Prostate gland (tissue), 2 donors: ENCODE results near the gene CHSY1. TPM values are rescaled to one million over a fixed set of nuclear protein-coding genes. Genes with fewer than 3 reads are reported as not detected.

Experiments
- DNase-seq: peaks from one replicate; pipeline ENCODE4 v3.0.0-alpha.2; 2019; ENCODE audit warnings: low spot score
- H3K27ac ChIP-seq, 2 donors: fragments of 200-600 bp; sonication (generic); 2 replicates each; pipeline ENCODE4 v1.5.1; 2017 to 2019
- H3K27me3 ChIP-seq: fragments of 200-600 bp; sonication (generic); replicated peaks from 2 replicates; pipeline ENCODE4 v1.5.1; 2019; ENCODE audit not compliant: insufficient read depth
- H3K36me3 ChIP-seq, 2 donors: fragments of 200-600 bp; sonication (generic); 1 replicate in 1 of 2; 2 replicates in 1 of 2; pipeline versions ENCODE4 v1.5.1 to v1.8.1; 2017 to 2019
- H3K4me1 ChIP-seq: fragments of 200-600 bp; sonication (generic); replicated peaks from 2 replicates; pipeline ENCODE4 v1.5.1; 2019
- H3K4me3 ChIP-seq, 2 donors: fragments of 200-600 bp; sonication (generic); 2 replicates each; pipeline ENCODE4 v1.5.1; 2017 to 2019
- H3K9me3 ChIP-seq: fragments of 200-600 bp; sonication (generic); 2 replicates; pipeline ENCODE4 v1.5.1; 2017
- POLR2A ChIP-seq: fragments of 450-650 bp; IDR thresholded peaks from one replicate; pipeline ENCODE4 v1.6.1; 2016; ENCODE audit warnings: antibody characterized with exemption, mild to moderate bottlenecking
- POLR2AphosphoS5 ChIP-seq: sonication (generic); formaldehyde crosslinking; IDR thresholded peaks from one replicate; pipeline ENCODE4 v1.6.1; 2017; ENCODE audit warnings: antibody characterized with exemption
- WGBS: methylation state at CpG from one replicate; pipeline ENCODE4 v1.1.5; 2018; 5-methylcytosine and 5-hydroxymethylcytosine counted together
- intact Hi-C: fragments of 100-400 bp; cut with DNase I; formaldehyde crosslinking; loops from one replicate; pipeline ENCODE4 v1.14.2; 2022
- total RNA-seq, 2 donors: library from RNA; depleted of rRNA; stranded (reverse); fragments of >200 nt; gene quantifications; one replicate each; pipeline ENCODE4 v1.1.0, GENCODE V29; 2016
- TF ChIP-seq, protein P1 (sequence below), 4 experiments: fragments of 200-600 bp in 2 of 4; fragments of 450-650 bp in 2 of 4; sonication (generic) in 2 of 4; IDR thresholded peaks; 1 replicate in 3 of 4; 2 replicates in 1 of 4; pipeline ENCODE4 v1.5.1; 2016 to 2019; ENCODE audit warnings: antibody characterized with exemption in 4 of 4, mild to moderate bottlenecking in 2 of 4, moderate library complexity in 2 of 4

CHSY1 gene
- total RNA-seq, 2 donors from 2014 or later = 30.4 to 46.4 TPM

DNA sequence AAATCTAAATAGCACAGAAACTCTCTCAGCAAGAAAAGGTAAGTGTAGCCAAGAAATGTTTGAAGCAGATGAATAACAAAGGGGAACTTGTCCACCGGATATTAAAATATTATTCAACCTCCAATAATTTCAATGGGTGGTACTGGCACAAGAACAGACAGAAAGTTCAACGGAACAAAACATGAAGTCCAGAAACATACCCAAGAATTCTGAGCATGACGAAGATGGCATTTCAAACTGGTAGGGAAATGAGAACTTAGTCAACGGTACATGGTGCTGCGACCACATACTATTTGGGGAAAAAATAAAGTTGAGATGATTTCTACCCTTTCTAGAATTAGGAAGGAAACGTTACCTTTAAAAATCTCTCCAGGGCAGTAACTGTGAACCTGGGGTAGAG, 5.5 kb downstream of the CHSY1 start:
- Histone ChIP-seq H3K4me1 (peaks cover 40% of the 10 kb centered on the region), H3K9me3 (no peaks in the 10 kb centered on the region), H3K4me3 (no peak overlapping the region), H3K27ac (peak overlapping the region; percentile 49 to 64), H3K36me3 (no peaks in the 10 kb centered on the region), H3K27me3 (no peaks in the 10 kb centered on the region)
- no peak for DNase-seq
- TF ChIP-seq, protein P1, sequence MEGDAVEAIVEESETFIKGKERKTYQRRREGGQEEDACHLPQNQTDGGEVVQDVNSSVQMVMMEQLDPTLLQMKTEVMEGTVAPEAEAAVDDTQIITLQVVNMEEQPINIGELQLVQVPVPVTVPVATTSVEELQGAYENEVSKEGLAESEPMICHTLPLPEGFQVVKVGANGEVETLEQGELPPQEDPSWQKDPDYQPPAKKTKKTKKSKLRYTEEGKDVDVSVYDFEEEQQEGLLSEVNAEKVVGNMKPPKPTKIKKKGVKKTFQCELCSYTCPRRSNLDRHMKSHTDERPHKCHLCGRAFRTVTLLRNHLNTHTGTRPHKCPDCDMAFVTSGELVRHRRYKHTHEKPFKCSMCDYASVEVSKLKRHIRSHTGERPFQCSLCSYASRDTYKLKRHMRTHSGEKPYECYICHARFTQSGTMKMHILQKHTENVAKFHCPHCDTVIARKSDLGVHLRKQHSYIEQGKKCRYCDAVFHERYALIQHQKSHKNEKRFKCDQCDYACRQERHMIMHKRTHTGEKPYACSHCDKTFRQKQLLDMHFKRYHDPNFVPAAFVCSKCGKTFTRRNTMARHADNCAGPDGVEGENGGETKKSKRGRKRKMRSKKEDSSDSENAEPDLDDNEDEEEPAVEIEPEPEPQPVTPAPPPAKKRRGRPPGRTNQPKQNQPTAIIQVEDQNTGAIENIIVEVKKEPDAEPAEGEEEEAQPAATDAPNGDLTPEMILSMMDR (IDR thresholded peaks at IDR 0.05) = no peak
- TF ChIP-seq POLR2A = no peak
- 21% methylated on average over 6 of the region's 6 CpGs for WGBS
- intact Hi-C loops = loop anchor here (5.0 kb wide), 1 partner anchor 124 kb away; no protein-coding TSS in a partner anchor

DNA sequence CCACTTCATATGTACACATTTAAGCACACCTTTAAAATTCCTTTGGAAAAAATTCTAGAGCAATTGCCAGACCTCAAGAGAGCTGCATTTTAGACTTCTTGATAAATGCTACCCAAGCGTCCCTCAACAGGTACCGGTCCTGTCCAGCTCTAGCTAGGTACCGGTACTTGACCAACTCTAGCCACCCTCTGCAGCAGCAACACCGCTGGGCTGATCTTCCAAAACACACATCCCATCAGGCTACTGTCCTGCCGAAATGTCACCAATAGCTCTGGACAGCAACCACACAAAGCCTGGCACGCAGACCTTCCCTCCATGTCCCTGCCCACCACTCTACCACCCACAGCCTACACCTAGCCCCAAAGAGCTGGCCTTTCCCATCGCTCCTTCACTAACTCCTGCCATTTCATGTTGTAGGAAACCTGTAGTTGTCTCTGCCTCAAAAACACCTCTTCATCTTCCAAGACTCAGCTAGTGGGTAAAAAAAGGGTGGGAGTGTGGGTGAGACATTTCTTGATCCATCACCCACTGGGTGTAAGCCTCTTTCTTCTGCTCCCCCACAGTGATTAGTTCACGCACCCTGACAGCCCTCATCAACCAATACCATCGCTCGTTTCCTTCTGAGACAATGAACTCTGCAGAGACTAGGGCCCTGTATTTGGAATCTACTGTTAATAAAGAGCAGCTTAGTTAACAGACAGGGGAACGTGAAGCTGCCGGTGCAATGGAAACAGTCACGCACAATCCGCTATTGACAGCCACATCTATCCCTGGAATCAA, 6.8 kb downstream of the CHSY1 start:
- no peak overlapping the region for H3K4me3 ChIP-seq
- TF ChIP-seq POLR2AphosphoS5 (no peak), POLR2A (no peak)
- TF ChIP-seq, protein P1 (IDR thresholded peaks at IDR 0.05) = no peak
- intact Hi-C loops = loop anchor here (5.0 kb wide), 1 partner anchor 123 kb away; no protein-coding TSS in a partner anchor
- no peaks in the 10 kb centered on the region for H3K27me3 ChIP-seq
- DNase-seq = no peak
- H3K4me1 ChIP-seq = peaks cover 41% of the 10 kb centered on the region
- no peaks in the 10 kb centered on the region for H3K9me3 ChIP-seq
- H3K36me3 ChIP-seq = no peaks in the 10 kb centered on the region
- 80% methylated on average over 14 of the region's 14 CpGs for WGBS
- H3K27ac ChIP-seq = peak overlapping the region; percentile 49 to 64

DNA sequence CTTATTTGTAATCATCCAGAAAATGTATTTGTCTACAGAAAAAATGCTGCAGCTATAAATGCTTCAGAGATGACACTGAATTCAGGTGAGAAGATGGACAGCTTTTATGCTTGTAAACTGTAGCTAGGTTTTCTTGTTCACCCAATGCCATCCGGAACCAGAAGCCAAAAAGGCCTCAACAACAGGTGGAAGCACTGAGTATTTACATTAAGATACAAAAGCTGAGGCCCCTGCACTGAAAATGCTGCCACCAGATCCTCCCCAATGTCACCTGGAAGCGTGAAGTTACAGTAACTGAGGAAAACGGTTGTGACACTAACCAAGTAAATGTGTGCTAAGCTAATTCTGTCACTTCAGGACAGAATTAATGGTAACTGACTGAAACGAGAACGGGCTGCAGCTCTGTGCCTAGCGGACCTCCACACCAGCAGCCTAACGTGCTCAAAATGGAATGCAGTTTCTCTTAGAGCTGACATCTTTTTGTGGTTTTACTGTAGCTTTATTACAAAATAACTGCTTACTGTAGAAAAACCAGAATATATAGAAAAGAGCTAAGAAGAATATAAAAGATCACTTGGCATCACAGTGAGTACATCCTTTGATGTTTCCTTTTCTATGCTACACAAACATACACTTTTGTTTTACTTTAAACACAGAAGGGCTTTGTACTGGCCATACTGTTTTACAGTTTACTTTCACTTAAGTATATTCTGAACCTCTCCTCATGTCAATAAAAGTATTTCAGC, 7.6 kb downstream of the CHSY1 start:
- 18% methylated on average over 7 of the region's 7 CpGs for WGBS
- Histone ChIP-seq H3K4me3 (no peak overlapping the region), H3K27me3 (no peaks in the 10 kb centered on the region), H3K36me3 (no peaks in the 10 kb centered on the region), H3K27ac (peak overlapping the region; percentile 49 to 64), H3K4me1 (peaks cover 48% of the 10 kb centered on the region), H3K9me3 (no peaks in the 10 kb centered on the region)
- intact Hi-C loops = no loop called here
- DNase-seq = no peak
- TF ChIP-seq, protein P1 (IDR thresholded peaks at IDR 0.05) = no peak
- TF ChIP-seq POLR2AphosphoS5 (no peak), POLR2A (no peak)

DNA sequence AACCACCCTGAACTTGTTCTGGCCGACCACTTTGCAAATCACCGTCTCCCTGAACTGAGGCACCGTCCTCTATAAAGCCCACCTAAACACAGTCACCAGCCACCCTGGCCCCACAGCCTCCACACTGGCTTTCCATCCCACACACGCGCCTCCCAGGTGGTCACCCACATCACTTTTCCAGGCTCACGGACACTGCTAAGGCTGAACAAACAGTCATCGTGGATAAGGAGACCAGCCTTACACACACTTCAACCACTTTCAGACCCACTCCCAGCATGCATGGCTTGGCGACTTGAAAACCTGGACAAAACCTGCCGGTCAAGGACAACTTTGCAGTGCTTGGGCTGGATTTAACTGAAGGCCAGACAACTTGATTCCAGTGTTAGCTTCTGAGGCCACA, 8.4 kb downstream of the CHSY1 start:
- Histone ChIP-seq H3K27me3 (no peaks in the 10 kb centered on the region), H3K36me3 (no peaks in the 10 kb centered on the region), H3K27ac (peak overlapping the region; percentile 49 to 64), H3K4me3 (no peak overlapping the region), H3K9me3 (no peaks in the 10 kb centered on the region), H3K4me1 (peaks cover 48% of the 10 kb centered on the region)
- intact Hi-C loops = no loop called here
- 67% methylated on average over 9 of the region's 9 CpGs for WGBS
- TF ChIP-seq POLR2A (no peak), POLR2AphosphoS5 (no peak)
- TF ChIP-seq, protein P1 (IDR thresholded peaks at IDR 0.05) = no peak
- no peak for DNase-seq
